OCI-LY1 (cell line): ENCODE data around the gene SPATA18.

ENCODE experiments used
- H2AFZ ChIP-seq: fragments of 200-600 bp; sonication (generic), shearing (Covaris generic); 2 replicates; pipeline ENCODE4 v1.6.0; 2014; ENCODE audit warnings: antibody characterized with exemption, mild to moderate bottlenecking, low read length
- H3F3A ChIP-seq: fragments of 200-600 bp; sonication (generic), shearing (Covaris generic); 2 replicates; pipeline ENCODE4 v1.6.0; 2014; ENCODE audit warnings: mild to moderate bottlenecking, antibody characterized with exemption, low read length, moderate library complexity; ENCODE audit not compliant: insufficient read depth
- H3K27ac ChIP-seq: fragments of 200-600 bp; sonication (generic); 2 replicates; pipeline ENCODE4 v1.5.1; 2014; ENCODE audit warnings: low read length, mixed run types, mild to moderate bottlenecking, low read depth; ENCODE audit not compliant: poor library complexity, severe bottlenecking
- H3K27me3 ChIP-seq: fragments of 200-600 bp; sonication (generic); 2 replicates; pipeline ENCODE4 v1.6.0; 2014; ENCODE audit warnings: antibody characterized with exemption, mild to moderate bottlenecking, low read length, moderate library complexity; ENCODE audit not compliant: insufficient read depth
- H3K36me3 ChIP-seq: fragments of 200-600 bp; sonication (generic); 2 replicates; pipeline ENCODE4 v1.6.1; 2014; ENCODE audit warnings: mild to moderate bottlenecking, antibody characterized with exemption, low read length, moderate library complexity, mixed read lengths; ENCODE audit not compliant: insufficient read depth
- H3K4me1 ChIP-seq: fragments of 200-600 bp; sonication (generic); 2 replicates; pipeline ENCODE4 v1.5.1; 2014; ENCODE audit warnings: mild to moderate bottlenecking, low read length, moderate library complexity; ENCODE audit not compliant: insufficient read depth, severe bottlenecking
- H3K4me2 ChIP-seq: fragments of 200-600 bp; sonication (generic), shearing (Covaris generic); 2 replicates; pipeline ENCODE4 v1.6.1; 2014; ENCODE audit warnings: low read length
- H3K4me3 ChIP-seq: fragments of 200-600 bp; sonication (generic); 2 replicates; pipeline ENCODE4 v1.5.1; 2014; ENCODE audit warnings: low read length, low read depth, mild to moderate bottlenecking, mixed read lengths; ENCODE audit not compliant: poor library complexity, severe bottlenecking
- H3K79me2 ChIP-seq: fragments of 200-600 bp; shearing (Covaris generic); 2 replicates; pipeline ENCODE4 v1.6.1; 2016; ENCODE audit warnings: mixed run types, low read length, mixed read lengths; ENCODE audit not compliant: insufficient read depth
- H3K9ac ChIP-seq: fragments of 200-600 bp; sonication (generic), shearing (Covaris generic); 2 replicates; pipeline ENCODE4 v1.6.1; 2014; ENCODE audit warnings: mild to moderate bottlenecking, low read length, mixed read lengths
- H3K9me2 ChIP-seq: fragments of 200-600 bp; sonication (generic), shearing (Covaris generic); 2 replicates; pipeline ENCODE4 v1.6.1; 2014; ENCODE audit warnings: low read depth, mild to moderate bottlenecking, low read length, mixed read lengths
- H3K9me3 ChIP-seq: fragments of 200-600 bp; shearing (Covaris generic); 2 replicates; pipeline ENCODE4 v1.6.1; 2014; ENCODE audit warnings: low read length, mixed read lengths
- H4K20me1 ChIP-seq: fragments of 200-600 bp; sonication (generic), shearing (Covaris generic); 2 replicates; pipeline ENCODE4 v1.6.0; 2016; ENCODE audit warnings: mild to moderate bottlenecking, low read length; ENCODE audit not compliant: insufficient read depth
- CTCF ChIP-seq: fragments of 200-600 bp; sonication (generic), shearing (Covaris generic); IDR thresholded peaks from 2 replicates; pipeline ENCODE4 v1.5.1; 2017; ENCODE audit warnings: mild to moderate bottlenecking, antibody characterized with exemption, low read length, moderate library complexity, mixed read lengths
- EZH2 ChIP-seq: fragments of 200-600 bp; sonication (generic), shearing (Covaris generic); IDR thresholded peaks from 2 replicates; pipeline ENCODE4 v1.8.0; 2017; ENCODE audit warnings: borderline replicate concordance, mixed run types, mild to moderate bottlenecking, antibody characterized with exemption, low read length, moderate library complexity, mixed read lengths

SPATA18 gene

GRCh38 chr4:52110171-52110570 lies 59.1 kb downstream of the SPATA18 start:
- no peaks in the 10 kb centered on the region for H3K79me2 ChIP-seq
- TF ChIP-seq EZH2 (no peak), CTCF (no peak)
- no peaks in the 10 kb centered on the region for H3K36me3 ChIP-seq
- H4K20me1 ChIP-seq, result no peaks in the 10 kb centered on the region
- no peaks in the 10 kb centered on the region for H3K9me2 ChIP-seq
- H3K4me1 ChIP-seq, result no peaks in the 10 kb centered on the region
- H3K9me3 ChIP-seq, result no peaks in the 10 kb centered on the region
- H3K27ac ChIP-seq, result no peak overlapping the region
- no peak overlapping the region for H3K4me2 ChIP-seq
- H3K27me3 ChIP-seq, result no peaks in the 10 kb centered on the region
- H2AFZ ChIP-seq, result no peak overlapping the region
- no peak overlapping the region for H3K9ac ChIP-seq
- H3K4me3 ChIP-seq, result no peak overlapping the region
- H3F3A ChIP-seq, result no peaks in the 10 kb centered on the region

- no peaks in the 10 kb centered on the region for H3K4me1 ChIP-seq
- H3K4me2 ChIP-seq, result no peak overlapping the region
- H3K9me3 ChIP-seq, result no peaks in the 10 kb centered on the region
- H3K27ac ChIP-seq, result no peak overlapping the region
- no peaks in the 10 kb centered on the region for H3F3A ChIP-seq
- no peaks in the 10 kb centered on the region for H3K79me2 ChIP-seq
- no peaks in the 10 kb centered on the region for H3K27me3 ChIP-seq
- H3K4me3 ChIP-seq, result no peak overlapping the region
- TF ChIP-seq EZH2 (no peak), CTCF (no peak)
- no peaks in the 10 kb centered on the region for H3K36me3 ChIP-seq
- H4K20me1 ChIP-seq, result no peaks in the 10 kb centered on the region
- no peaks in the 10 kb centered on the region for H3K9me2 ChIP-seq
- H3K9ac ChIP-seq, result no peak overlapping the region
- H2AFZ ChIP-seq, result no peak overlapping the region
These were observed 60.9 kb downstream of the SPATA18 start for GRCh38 chr4:52111995-52112394.

- no peak overlapping the region for H3K4me2 ChIP-seq
- H3K27me3 ChIP-seq, result no peaks in the 10 kb centered on the region
- no peaks in the 10 kb centered on the region for H4K20me1 ChIP-seq
- no peak overlapping the region for H3K9ac ChIP-seq
- H3F3A ChIP-seq, result no peaks in the 10 kb centered on the region
- no peaks in the 10 kb centered on the region for H3K9me3 ChIP-seq
- H3K27ac ChIP-seq, result no peak overlapping the region
- TF ChIP-seq EZH2 (no peak), CTCF (no peak)
- no peak overlapping the region for H2AFZ ChIP-seq
- H3K36me3 ChIP-seq, result no peaks in the 10 kb centered on the region
- no peak overlapping the region for H3K4me3 ChIP-seq
- H3K4me1 ChIP-seq, result no peaks in the 10 kb centered on the region
- H3K79me2 ChIP-seq, result no peaks in the 10 kb centered on the region
- H3K9me2 ChIP-seq, result no peaks in the 10 kb centered on the region
These were observed 61.3 kb downstream of the SPATA18 start for GRCh38 chr4:52112411-52112810.
